Right atrium auricular region (tissue), 2 donors: ENCODE data around the gene DENND10. TPM values are rescaled to one million over a fixed set of nuclear protein-coding genes. Genes with fewer than 3 reads are reported as not detected.

Experiments used
- DNase-seq: peaks from one replicate; pipeline ENCODE4 v3.0.0-alpha.2; 2019; ENCODE audit warnings: low spot score
- H3K27ac ChIP-seq, 2 donors: fragments of 200-600 bp; sonication (generic); 1 replicate in 1 of 2; 2 replicates in 1 of 2; pipeline ENCODE4 v1.5.1; 2016 to 2019
- H3K27me3 ChIP-seq, 2 donors: fragments of 200-600 bp; sonication (generic); one replicate each; pipeline versions ENCODE4 v1.5.1 to v1.6.0; 2017 to 2019
- H3K36me3 ChIP-seq: fragments of 200-600 bp; sonication (generic); one replicate; pipeline ENCODE4 v1.5.1; 2016
- H3K4me1 ChIP-seq, 2 donors: fragments of 200-600 bp; sonication (generic); one replicate each; pipeline versions ENCODE4 v1.5.1 to v1.6.0; 2017 to 2019
- H3K4me3 ChIP-seq, 2 donors: fragments of 200-600 bp; sonication (generic); 1 replicate in 1 of 2; 2 replicates in 1 of 2; pipeline ENCODE4 v1.5.1; 2017 to 2019; ENCODE audit warnings: mild to moderate bottlenecking in 1 of 2, moderate library complexity in 1 of 2
- H3K9me3 ChIP-seq, 2 donors: fragments of 200-600 bp; sonication (generic); one replicate each; pipeline ENCODE4 v1.5.1; 2019
- total RNA-seq, 2 donors: library from RNA; depleted of rRNA; stranded (reverse); fragments of >200 nt; gene quantifications; one replicate each; pipeline ENCODE4 v1.1.0, GENCODE V29; 2016
- TF ChIP-seq, protein P1 (sequence below), 2 donors: fragments of 200-600 bp; sonication (generic); IDR thresholded peaks; one replicate each; pipeline ENCODE4 v1.5.1; 2019; ENCODE audit warnings: antibody characterized with exemption in 2 of 2

The DENND10 gene
- total RNA-seq, 2 donors from 2014 or later = 25.9 to 31.4 TPM

DNA sequence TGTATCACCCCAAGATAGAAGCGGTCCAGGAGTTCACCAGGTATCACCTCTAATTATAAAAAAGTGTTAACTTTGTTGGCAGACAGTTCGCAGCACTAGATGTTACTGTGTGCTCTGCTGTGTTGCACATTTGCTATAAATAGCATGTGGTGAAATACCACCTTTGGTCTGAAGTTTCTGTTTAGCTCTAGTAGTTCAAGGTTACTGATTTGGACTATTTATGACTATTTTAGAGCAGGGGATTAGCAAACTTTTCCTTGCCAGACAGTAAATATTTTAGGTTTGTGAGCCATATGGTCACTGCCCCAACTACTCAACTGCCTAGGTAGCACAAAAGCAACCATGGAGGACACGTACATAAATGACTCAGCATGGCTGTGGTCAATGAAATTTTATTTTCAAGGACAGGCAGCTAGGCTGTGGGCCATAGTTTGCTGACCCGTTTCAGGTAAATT, 16.5 kb downstream of the DENND10 start:
- DNase-seq = no peak
- no peak overlapping the region for H3K4me3 ChIP-seq
- peaks cover 43% of the 10 kb centered on the region for H3K36me3 ChIP-seq

DNA sequence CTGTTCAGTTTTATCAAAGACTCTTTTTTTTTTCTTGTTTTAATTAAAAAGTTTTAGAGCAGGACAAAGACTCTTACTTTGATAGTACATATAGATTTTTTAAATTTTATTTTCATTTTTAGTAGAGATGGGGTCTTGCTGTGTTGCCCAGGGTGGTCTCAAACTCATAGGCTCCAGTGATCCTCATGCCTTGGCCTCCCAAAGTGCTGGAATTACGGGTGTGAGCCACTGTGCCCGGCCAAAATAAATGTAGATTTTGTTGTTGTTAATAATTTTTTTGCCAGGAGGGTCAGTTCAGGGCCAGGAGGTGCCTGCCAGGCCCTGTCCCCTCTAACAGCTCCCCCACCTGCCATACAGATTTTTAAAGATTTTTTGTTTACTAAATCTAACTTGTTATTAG, 17.0 kb downstream of the DENND10 start:
- peaks cover 47% of the 10 kb centered on the region for H3K36me3 ChIP-seq
- H3K27ac ChIP-seq = peak overlapping the region; percentile 49 to 61

More for the DNA sequence above, 16.5 kb downstream of the DENND10 start:
- Histone ChIP-seq H3K27me3 (no peaks in the 10 kb centered on the region), H3K4me1 (peaks cover 0 to 6% of the 10 kb centered on the region in 2 donors), H3K9me3 (no peaks in the 10 kb centered on the region), H3K27ac (peak overlapping the region; percentile 49 to 61)
- TF ChIP-seq, protein P1, sequence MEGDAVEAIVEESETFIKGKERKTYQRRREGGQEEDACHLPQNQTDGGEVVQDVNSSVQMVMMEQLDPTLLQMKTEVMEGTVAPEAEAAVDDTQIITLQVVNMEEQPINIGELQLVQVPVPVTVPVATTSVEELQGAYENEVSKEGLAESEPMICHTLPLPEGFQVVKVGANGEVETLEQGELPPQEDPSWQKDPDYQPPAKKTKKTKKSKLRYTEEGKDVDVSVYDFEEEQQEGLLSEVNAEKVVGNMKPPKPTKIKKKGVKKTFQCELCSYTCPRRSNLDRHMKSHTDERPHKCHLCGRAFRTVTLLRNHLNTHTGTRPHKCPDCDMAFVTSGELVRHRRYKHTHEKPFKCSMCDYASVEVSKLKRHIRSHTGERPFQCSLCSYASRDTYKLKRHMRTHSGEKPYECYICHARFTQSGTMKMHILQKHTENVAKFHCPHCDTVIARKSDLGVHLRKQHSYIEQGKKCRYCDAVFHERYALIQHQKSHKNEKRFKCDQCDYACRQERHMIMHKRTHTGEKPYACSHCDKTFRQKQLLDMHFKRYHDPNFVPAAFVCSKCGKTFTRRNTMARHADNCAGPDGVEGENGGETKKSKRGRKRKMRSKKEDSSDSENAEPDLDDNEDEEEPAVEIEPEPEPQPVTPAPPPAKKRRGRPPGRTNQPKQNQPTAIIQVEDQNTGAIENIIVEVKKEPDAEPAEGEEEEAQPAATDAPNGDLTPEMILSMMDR (IDR thresholded peaks at IDR 0.05) = no peak

DNA sequence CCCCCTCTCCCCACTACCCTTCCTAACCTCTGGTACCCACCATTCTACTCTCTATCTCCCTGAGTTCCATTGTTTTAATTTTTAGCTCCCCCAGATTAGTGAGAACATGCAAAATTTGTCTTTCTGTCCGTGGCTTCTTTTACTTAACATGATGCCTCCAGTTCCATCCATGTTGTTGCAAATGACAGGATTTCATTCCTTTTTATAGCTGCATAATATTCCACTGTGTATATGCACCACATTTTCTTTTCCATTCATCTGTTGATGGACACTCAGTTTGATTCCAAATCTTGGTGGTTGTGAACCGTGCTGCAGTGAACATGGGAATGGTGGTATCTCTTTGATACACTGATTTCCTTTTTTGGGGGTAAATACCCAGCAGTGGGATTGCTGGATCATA, 22.0 kb downstream of the DENND10 start:
- TF ChIP-seq, protein P1 (IDR thresholded peaks at IDR 0.05) = no peak
- H3K27ac ChIP-seq = no peak overlapping the region
- peaks cover 0 to under 1% of the 10 kb centered on the region in 2 donors for H3K4me1 ChIP-seq
- peaks cover 50% of the 10 kb centered on the region for H3K36me3 ChIP-seq
- no peak for DNase-seq
- H3K9me3 ChIP-seq = no peaks in the 10 kb centered on the region
- H3K4me3 ChIP-seq = no peak overlapping the region
- H3K27me3 ChIP-seq = no peaks in the 10 kb centered on the region

More for the DNA sequence above, 17.0 kb downstream of the DENND10 start:
- no peaks in the 10 kb centered on the region for H3K27me3 ChIP-seq
- TF ChIP-seq, protein P1 (IDR thresholded peaks at IDR 0.05) = no peak
- peaks cover 0 to 6% of the 10 kb centered on the region in 2 donors for H3K4me1 ChIP-seq
- no peaks in the 10 kb centered on the region for H3K9me3 ChIP-seq
- H3K4me3 ChIP-seq = no peak overlapping the region
- DNase-seq = no peak

DNA sequence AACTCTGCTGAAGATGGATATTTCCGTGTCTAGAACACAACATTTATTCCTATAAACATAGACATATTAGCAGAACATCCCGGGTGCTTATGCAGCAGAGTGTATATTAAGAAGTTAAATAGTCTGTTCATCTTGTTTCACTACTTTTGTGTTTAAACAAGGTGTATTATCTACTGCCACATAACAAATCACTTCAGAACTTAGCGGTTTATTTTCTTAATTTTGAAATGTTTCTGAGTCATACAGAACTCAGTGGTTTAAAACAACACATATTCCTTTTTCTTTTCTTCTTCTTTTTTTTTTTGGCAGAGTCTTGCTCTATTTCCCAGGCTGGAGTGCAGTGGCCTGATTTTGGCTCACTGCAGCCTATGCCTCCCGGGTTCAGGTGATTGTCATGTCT, 25.8 kb downstream of the DENND10 start:
- Histone ChIP-seq H3K4me3 (no peak overlapping the region), H3K36me3 (peaks cover 35% of the 10 kb centered on the region), H3K4me1 (no peaks in the 10 kb centered on the region), H3K27me3 (no peaks in the 10 kb centered on the region), H3K27ac (no peak overlapping the region), H3K9me3 (no peaks in the 10 kb centered on the region)
- no peak for DNase-seq
- TF ChIP-seq, protein P1 (IDR thresholded peaks at IDR 0.05) = no peak

DNA sequence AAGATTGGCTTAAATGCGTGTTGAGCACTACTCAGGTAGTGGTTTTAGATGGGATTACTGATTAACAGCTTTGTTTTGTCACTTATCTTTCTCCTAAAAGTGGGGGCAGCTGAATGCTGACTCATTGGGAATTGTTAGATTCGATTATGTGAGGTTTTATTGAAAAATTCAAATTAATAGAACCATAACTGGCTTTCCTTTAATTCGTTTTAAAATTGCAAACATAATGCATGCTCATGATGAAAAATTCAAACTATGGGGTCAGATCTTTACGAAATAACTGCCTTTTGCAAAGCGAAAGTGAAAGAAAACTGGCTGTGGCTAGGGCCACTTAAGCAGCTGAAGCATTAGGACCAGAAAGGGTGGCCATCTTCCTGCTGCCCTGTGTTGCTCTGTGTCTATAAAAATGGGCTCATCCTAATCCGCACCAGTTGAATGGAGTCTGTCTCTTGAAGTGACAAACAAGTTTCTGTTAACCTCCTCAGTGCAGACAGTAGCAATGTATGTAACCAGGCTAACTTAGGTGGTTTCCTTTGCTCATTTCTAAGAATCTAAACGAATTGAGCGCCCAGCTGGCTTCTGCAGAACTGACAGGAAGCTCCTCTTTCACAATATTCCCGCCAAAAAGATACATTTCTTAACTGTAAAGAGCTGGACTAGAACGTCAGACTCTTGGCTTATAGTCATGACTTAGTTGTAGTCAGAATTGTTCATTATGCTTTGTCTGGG, 27.8 kb downstream of the DENND10 start:
- Histone ChIP-seq H3K27ac (peak overlapping the region; percentile 52 to 67), H3K36me3 (peaks cover 21% of the 10 kb centered on the region), H3K4me1 (no peaks in the 10 kb centered on the region), H3K4me3 (peak overlapping the region; percentile 8 to 40), H3K27me3 (no peaks in the 10 kb centered on the region), H3K9me3 (no peaks in the 10 kb centered on the region)
- TF ChIP-seq, protein P1 (IDR thresholded peaks at IDR 0.05) = no peak
- DNase-seq = no peak
